ENCODE data around the gene EIF3C. TPM values are rescaled to one million over a fixed set of nuclear protein-coding genes. Genes with fewer than 3 reads are reported as not detected.

The EIF3C gene
- total RNA-seq, 2 experiments from 2014 or later = 287 to 311 TPM

Small RNA genes lying within 50 kb of the gene (microRNA-seq; reads per million reads assigned to microRNA genes)
- not detected for gene MIR6862-2

Other genes with a start within 250 kb of the EIF3C start
- gene NPIPB7, start 239.1 kb upstream of the EIF3C start, total RNA-seq = under 1 TPM in 1 of 2 experiments, not detected in 1; 0.25 TPM
- gene CLN3, start 219.4 kb upstream of the EIF3C start, total RNA-seq = 10 to 100 TPM; 58.4 to 60.0 TPM
- gene APOBR, start 216.8 kb upstream of the EIF3C start, total RNA-seq = 10 to 100 TPM; 23.9 to 26.1 TPM
- gene IL27, start 204.6 kb upstream of the EIF3C start, total RNA-seq = not detected
- under 1 TPM in 1 of 2 experiments, not detected in 1; 0.20 TPM for gene NUPR1, start 172.5 kb upstream of the EIF3C start, total RNA-seq
- gene SGF29, start 157.5 kb upstream of the EIF3C start, total RNA-seq = 10 to 100 TPM; 47.0 to 49.8 TPM
- 1 to 10 TPM in 1 of 2 experiments, under 1 TPM in 1; 0.91 to 1.0 TPM for gene SULT1A2, start 114.4 kb upstream of the EIF3C start, total RNA-seq
- gene SULT1A1, start 101.4 kb upstream of the EIF3C start, total RNA-seq = 10 to 100 TPM; 16.3 to 17.5 TPM
- gene NPIPB8, start 73.4 kb upstream of the EIF3C start, total RNA-seq = 1 to 10 TPM; 1.1 to 2.4 TPM
- gene NPIPB9, start 40.3 kb downstream of the EIF3C start, total RNA-seq = 1 to 10 TPM; 2.8 to 4.9 TPM
- gene ATXN2L, start 111.5 kb downstream of the EIF3C start, total RNA-seq = 100 to 1,000 TPM; 296 to 304 TPM
- gene TUFM, start 134.9 kb downstream of the EIF3C start, total RNA-seq = 100 to 1,000 TPM; 117 to 119 TPM
- gene SH2B1, start 152.4 kb downstream of the EIF3C start, total RNA-seq = 10 to 100 TPM; 78.9 to 81.0 TPM
- 1 to 10 TPM; 2.5 to 4.6 TPM for gene ATP2A1, start 167.0 kb downstream of the EIF3C start, total RNA-seq
- gene RABEP2, start 213.8 kb downstream of the EIF3C start, total RNA-seq = 10 to 100 TPM; 23.7 to 25.6 TPM
- gene CD19, start 220.5 kb downstream of the EIF3C start, total RNA-seq = under 1 TPM; 0.40 to 0.83 TPM
- gene NFATC2IP, start 239.5 kb downstream of the EIF3C start, total RNA-seq = 100 to 1,000 TPM; 115 to 117 TPM

Measured in activated naive CD8-positive, alpha-beta T cell treated with anti-CD3 and anti-CD28 coated beads, Interleukin-2, amount 10 ng/mL, durations not matched to agents 7 days and 5 days (primary cell).